Measurements from ENCODE around the gene ORMDL2.
"Not testable (repeated sequence)": the region's sequence is repeated elsewhere in the genome, so short reads cannot be mapped to it uniquely, and the experiment has no call there.

ORMDL2 gene

GRCh38 chr12:55852740-55853139 lies 34.9 kb downstream of the ORMDL2 start:
- peaks cover 12% of the 10 kb centered on the region for H3K4me1 ChIP-seq (ENCODE audit: insufficient read depth, low read length)
- H3K9me3 ChIP-seq (ENCODE audit: control insufficient read depth, insufficient read depth, low read length) = no peaks in the 10 kb centered on the region
- H3K36me3 ChIP-seq (ENCODE audit: insufficient read depth, low read length) = no peaks in the 10 kb centered on the region
- H3K9ac ChIP-seq (ENCODE audit: low read depth, low read length) = no peak overlapping the region

- peaks cover 4% of the 10 kb centered on the region; the same call in 1 of the 2 replicates for H3K4me1 ChIP-seq (ENCODE audit: insufficient read depth, low read length)
- H3K9ac ChIP-seq (ENCODE audit: low read depth, low read length) = no peak overlapping the region
- no peaks in the 10 kb centered on the region for H3K9me3 ChIP-seq (ENCODE audit: control insufficient read depth, insufficient read depth, low read length)
- H3K36me3 ChIP-seq (ENCODE audit: insufficient read depth, low read length) = no peaks in the 10 kb centered on the region
Measured at GRCh38 chr12:55861396-55861795, 43.6 kb downstream of the ORMDL2 start.

- no peak overlapping the region for H3K9ac ChIP-seq (ENCODE audit: low read depth, low read length)
- no peaks in the 10 kb centered on the region for H3K9me3 ChIP-seq (ENCODE audit: control insufficient read depth, insufficient read depth, low read length)
- no peaks in the 10 kb centered on the region for H3K36me3 ChIP-seq (ENCODE audit: insufficient read depth, low read length)
- peaks cover 2% of the 10 kb centered on the region; the same call in 1 of the 2 replicates for H3K4me1 ChIP-seq (ENCODE audit: insufficient read depth, low read length)
Measured at GRCh38 chr12:55861871-55862270, 44.0 kb downstream of the ORMDL2 start.

- H3K9ac ChIP-seq (ENCODE audit: low read depth, low read length) = no peak overlapping the region
- H3K9me3 ChIP-seq (ENCODE audit: control insufficient read depth, insufficient read depth, low read length) = no peaks in the 10 kb centered on the region
- no peaks in the 10 kb centered on the region for H3K36me3 ChIP-seq (ENCODE audit: insufficient read depth, low read length)
- no peaks in the 10 kb centered on the region for H3K4me1 ChIP-seq (ENCODE audit: insufficient read depth, low read length)
Measured at GRCh38 chr12:55862286-55862685, 44.4 kb downstream of the ORMDL2 start.

- not testable (repeated sequence) for H3K9me3 ChIP-seq (ENCODE audit: control insufficient read depth, insufficient read depth, low read length); H3K4me1 ChIP-seq (ENCODE audit: insufficient read depth, low read length); H3K9ac ChIP-seq (ENCODE audit: low read depth, low read length); H3K36me3 ChIP-seq (ENCODE audit: insufficient read depth, low read length)
Measured at GRCh38 chr12:55862931-55863330, 45.1 kb downstream of the ORMDL2 start.

GRCh38 chr12:55865327-55865726 lies 47.5 kb downstream of the ORMDL2 start:
- Histone ChIP-seq H3K36me3 (ENCODE audit: insufficient read depth, low read length) (no peaks in the 10 kb centered on the region), H3K9ac (ENCODE audit: low read depth, low read length) (no peak overlapping the region), H3K9me3 (ENCODE audit: control insufficient read depth, insufficient read depth, low read length) (no peaks in the 10 kb centered on the region), H3K4me1 (ENCODE audit: insufficient read depth, low read length) (no peaks in the 10 kb centered on the region)

GRCh38 chr12:55866454-55867004 lies 48.7 kb downstream of the ORMDL2 start:
- not testable (repeated sequence) for H3K4me1 ChIP-seq (ENCODE audit: insufficient read depth, low read length); H3K9me3 ChIP-seq (ENCODE audit: control insufficient read depth, insufficient read depth, low read length); H3K36me3 ChIP-seq (ENCODE audit: insufficient read depth, low read length); H3K9ac ChIP-seq (ENCODE audit: low read depth, low read length)

Data from ES-I3 (cell line).